HL-60 (cell line): Measurements from ENCODE around the gene DHRS3.

Source experiments
- CTCF ChIP-seq: IDR thresholded peaks from one replicate; pipeline ENCODE4 v1.5.1; 2011; ENCODE audit warnings: low read length, control low read depth, inconsistent platforms; ENCODE audit not compliant: insufficient read depth
- GABPA ChIP-seq: IDR thresholded peaks from 2 replicates; pipeline ENCODE4 v1.6.1; 2012; ENCODE audit warnings: low read depth
- POLR2AphosphoS5 ChIP-seq: IDR thresholded peaks from 2 replicates; pipeline ENCODE4 v1.6.1; 2012; ENCODE audit warnings: low read depth
- REST ChIP-seq: IDR thresholded peaks from 2 replicates; pipeline ENCODE4 v1.6.1; 2012; ENCODE audit warnings: low read depth; ENCODE audit not compliant: insufficient replicate concordance

GRCh38 chr1:12610305-12610935 is 7.6 kb downstream of the DHRS3 start:
- TF ChIP-seq CTCF (no peak), REST (no peak), GABPA (no peak), POLR2AphosphoS5 (no peak)
